Psoas muscle (tissue), 8 donors: Measurements from ENCODE around the gene PRSS21. TPM values are rescaled to one million over a fixed set of nuclear protein-coding genes. Genes with fewer than 3 reads are reported as not detected.
A peak's percentile ranks its signal among the peaks of the same experiment; 100 is the strongest.

Experiments
- ATAC-seq, 4 donors: fragments of 200-7000 bp; cut with Tn5 transposase; one replicate each; pipeline ENCODE4 v1.9.1; 2020; ENCODE audit warnings: moderate library complexity in 3 of 4, mild to moderate bottlenecking in 2 of 4
- DNase-seq, 2 donors: peaks; one replicate each; pipeline ENCODE4 v3.0.0-alpha.2; 2020
- H3K27ac ChIP-seq: fragments of 200-600 bp; one replicate; pipeline ENCODE4 v1.8.0; 2022
- H3K27me3 ChIP-seq, 3 donors: fragments of 200-600 bp in 1 of 3; one replicate each; pipeline versions ENCODE4 v1.6.1 to v1.8.0; 2013 to 2022; ENCODE audit warnings: low read length in 2 of 3, mild to moderate bottlenecking in 2 of 3, moderate library complexity in 1 of 3; ENCODE audit not compliant: insufficient read depth in 3 of 3
- H3K36me3 ChIP-seq, 2 donors: fragments of 200-600 bp in 1 of 2; one replicate each; pipeline versions ENCODE4 v1.6.1 to v1.8.0; 2013 to 2022; ENCODE audit warnings: low read depth in 1 of 2, mild to moderate bottlenecking in 1 of 2, moderate library complexity in 1 of 2; ENCODE audit not compliant: insufficient read depth in 1 of 2
- H3K4me1 ChIP-seq: fragments of 200-600 bp; one replicate; pipeline ENCODE4 v1.8.0; 2022
- H3K4me3 ChIP-seq: fragments of 200-600 bp; one replicate; pipeline ENCODE4 v1.8.0; 2022; ENCODE audit warnings: mild to moderate bottlenecking
- H3K9me3 ChIP-seq: fragments of 200-600 bp; one replicate; pipeline ENCODE4 v1.8.0; 2022
- CTCF ChIP-seq: fragments of 200-600 bp; IDR thresholded peaks from one replicate; pipeline ENCODE4 v1.8.0; 2022; ENCODE audit warnings: antibody characterized with exemption
- WGBS, 3 donors: extraction: QIAGEN DNeasy Blood & Tissue Kit; methylation state at CpG; one replicate each; pipeline versions ENCODE4 v1.1.6 to v1.1.7; 2013; 5-methylcytosine and 5-hydroxymethylcytosine counted together
- intact Hi-C, 2 donors: fragments of 100-400 bp; cut with DNase I; formaldehyde crosslinking; loops; one replicate each; pipeline versions ENCODE4 v1.11.0 to v1.14.2; 2022
- polyA plus RNA-seq, 3 donors: library from polyadenylated mRNA; stranded (reverse); fragments of 200-250 nt; gene quantifications; one replicate each; pipeline ENCODE4 v1.2.3, GENCODE V29; 2013
- total RNA-seq, 4 donors: library from RNA; stranded (reverse); fragmentation: NEBNext Ultra II Directional in 2 of 4; extraction: Animal tissue kit (Norgen Biotek cat#: 25700) in 2 of 4; gene quantifications; one replicate each; pipeline versions ENCODE4 v1.2.1 to v1.2.4, GENCODE V29; 2021 to 2023
- donor health status: healthy with polysubstance abuse.
- donor health status: DM: no; HTN: no; CAD: no; lungs with moderate emphysema.
- donor health status: Bipolar disorder and iron deficiency.
- donor health status: healthy.
- donor health status: DM: yes; HTN: yes; CAD: no.
- donor health status: DM: no; HTN: no; CAD: no.
- donor health status: DM: no; HTN: no; CAD: no.
- donor health status: DM: yes; HTN: yes; CAD: no.

The PRSS21 gene
- total and polyA plus RNA-seq, 7 donors: 0.05 to 0.20 (median 0.10) TPM; not detected in 4

- peaks cover 0 to 27% of the 10 kb centered on the region in 2 donors for H3K36me3 ChIP-seq
- ATAC-seq (peak; percentile 89 to 96 (median 90)), DNase-seq (peak; percentile 92 to 94)
- 0 to 1% (median 1%) methylated on average over 36 to 70 of the region's 70 CpGs for WGBS, 3 donors
- peak within 1 kb of the TSS; percentile 100 for H3K27ac ChIP-seq
- H3K4me3 ChIP-seq: peak within 1 kb of the TSS; percentile 100
- H3K9me3 ChIP-seq: no peaks in the 10 kb centered on the region
- intact Hi-C loops: no loop called here
- no peaks in the 10 kb centered on the region for H3K27me3 ChIP-seq
- peaks cover 26% of the 10 kb centered on the region for H3K4me1 ChIP-seq
- no peak for TF ChIP-seq CTCF
Measured at GRCh38 chr16:2777231-2777902, 39.7 kb upstream of the PRSS21 start, which contains the start of gene ELOB. ELOB (minus strand) TSS chr16:2777280; CDS start chr16:2777239, 41 bp downstream.

GRCh38 chr16:2777903-2778629, 39.0 kb upstream of the PRSS21 start:
- peak in 1 of 2 donors; percentile 71 for DNase-seq
- TF ChIP-seq CTCF: no peak
- ATAC-seq: peak; percentile 19 to 60 (median 49)
- WGBS, 3 donors: 10 to 13% (median 10%) methylated on average over 27 of the region's 27 CpGs
- Histone ChIP-seq H3K4me1 (peaks cover 26% of the 10 kb centered on the region), H3K27me3 (no peaks in the 10 kb centered on the region), H3K9me3 (no peaks in the 10 kb centered on the region), H3K4me3 (peak overlapping the region; percentile 100), H3K36me3 (peaks cover 0 to 20% of the 10 kb centered on the region in 2 donors), H3K27ac (peak overlapping the region; percentile 100)
- intact Hi-C loops: no loop called here

- H3K36me3 ChIP-seq: peaks cover 0 to 15% of the 10 kb centered on the region in 2 donors
- ATAC-seq (no peak), DNase-seq (no peak)
- H3K27me3 ChIP-seq: no peaks in the 10 kb centered on the region
- peak overlapping the region; percentile 100 for H3K4me3 ChIP-seq
- 79 to 92% (median 83%) methylated on average over 12 of the region's 12 CpGs for WGBS, 3 donors
- no peaks in the 10 kb centered on the region for H3K9me3 ChIP-seq
- peak overlapping the region; percentile 100 for H3K27ac ChIP-seq
- H3K4me1 ChIP-seq: peaks cover 26% of the 10 kb centered on the region
- intact Hi-C loops: no loop called here
- TF ChIP-seq CTCF: no peak
Measured at GRCh38 chr16:2778630-2778958, 38.4 kb upstream of the PRSS21 start.

GRCh38 chr16:2779151-2779920, 37.7 kb upstream of the PRSS21 start:
- Histone ChIP-seq H3K36me3 (peaks cover 0 to 10% of the 10 kb centered on the region in 2 donors), H3K27ac (no peak overlapping the region), H3K27me3 (no peaks in the 10 kb centered on the region), H3K4me3 (no peak overlapping the region), H3K4me1 (peaks cover 26% of the 10 kb centered on the region), H3K9me3 (no peaks in the 10 kb centered on the region)
- ATAC-seq (no peak), DNase-seq (no peak)
- intact Hi-C loops: no loop called here
- no peak for TF ChIP-seq CTCF
- 81 to 86% (median 81%) methylated on average over 22 to 23 of the region's 23 CpGs for WGBS, 3 donors
